HG02588 (cell line): ENCODE data around the gene PVR.
"Not testable (repeated sequence)": the region's sequence is repeated elsewhere in the genome, so short reads cannot be mapped to it uniquely, and the experiment has no call there.

Source experiments
- ATAC-seq: cut with Tn5 transposase; IDR thresholded peaks from one replicate; pipeline ENCODE4 v1.9.1; 2021; ENCODE audit warnings: mild to moderate bottlenecking, moderate library complexity; ENCODE audit not compliant: unreplicated experiment

The PVR gene

GRCh38 chr19:44618640-44619357 lies 24.9 kb upstream of the PVR start:
- ATAC-seq, result no peak

DNA sequence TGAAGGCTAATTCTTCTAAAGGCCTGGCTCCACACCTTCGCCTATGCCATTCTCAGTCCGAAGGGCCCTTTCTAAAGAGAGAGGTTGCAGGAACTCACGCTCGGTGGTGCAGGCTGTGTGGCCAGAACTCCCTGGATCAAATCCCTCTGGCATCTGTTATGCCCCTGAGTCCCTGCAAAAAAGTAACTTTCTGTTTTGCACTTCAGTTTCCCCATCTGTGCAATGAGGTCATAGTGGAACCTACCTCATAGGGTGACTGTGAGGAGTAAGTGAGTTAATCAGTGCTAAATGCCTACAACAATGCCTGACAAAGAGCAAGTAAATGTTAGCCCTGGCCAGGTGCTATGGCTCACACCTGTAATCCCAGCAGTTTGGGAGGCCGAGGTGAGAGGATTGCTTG lies 23.0 kb upstream of the PVR start:
- ATAC-seq, result no peak

GRCh38 chr19:44621367-44621766 lies 22.3 kb upstream of the PVR start:
- no peak for ATAC-seq

- ATAC-seq, result no peak
Observed at GRCh38 chr19:44623080-44623479, 20.6 kb upstream of the PVR start.

DNA sequence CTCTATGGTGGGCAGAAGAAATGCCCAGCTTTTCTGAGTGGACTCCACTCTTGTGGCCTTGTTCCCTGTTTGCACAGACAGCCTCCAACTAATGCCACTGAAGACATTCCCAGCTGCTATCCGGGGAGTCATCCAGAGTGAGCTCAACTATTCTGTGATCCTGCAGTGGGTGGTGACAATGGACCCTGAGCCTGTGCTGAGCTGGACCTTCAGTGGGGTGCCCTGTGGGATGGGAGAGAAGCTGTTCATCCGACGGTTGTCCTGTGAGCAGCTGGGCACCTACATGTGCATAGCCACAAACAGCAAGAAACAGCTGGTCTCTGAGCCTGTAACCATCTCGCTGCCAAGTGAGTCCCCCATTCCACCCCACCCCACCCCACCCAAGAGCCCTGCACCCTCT lies 20.1 kb upstream of the PVR start:
- ATAC-seq, result no peak

DNA sequence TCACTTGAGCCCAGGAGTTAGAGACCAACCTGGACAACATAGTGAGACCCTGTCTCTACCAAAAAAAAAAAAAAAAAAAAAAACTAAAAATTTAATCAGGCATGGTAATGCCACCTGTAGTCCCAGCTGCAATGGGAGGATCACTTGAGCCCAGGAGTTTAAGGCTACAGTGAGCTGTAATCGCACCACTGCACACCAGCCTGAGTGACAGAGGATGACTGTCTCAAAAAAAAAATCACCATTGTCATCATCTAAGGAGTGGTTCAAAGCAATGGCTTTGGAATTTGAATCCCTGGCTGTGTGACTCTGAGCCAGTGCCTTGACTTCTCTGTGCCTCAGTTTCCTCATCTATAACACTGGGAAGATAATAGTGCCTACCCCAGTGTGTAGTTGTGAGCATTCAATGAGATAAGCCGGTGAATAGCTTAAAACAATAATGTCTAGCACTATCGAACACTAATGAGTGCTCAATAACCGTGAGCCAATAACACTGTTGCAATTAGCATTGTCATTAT lies 18.8 kb upstream of the PVR start:
- no peak for ATAC-seq

GRCh38 chr19:44625637-44626036 lies 18.1 kb upstream of the PVR start:
- ATAC-seq, result not testable (repeated sequence)

- ATAC-seq, result no peak
Observed at GRCh38 chr19:44626048-44626624, 17.6 kb upstream of the PVR start.

DNA sequence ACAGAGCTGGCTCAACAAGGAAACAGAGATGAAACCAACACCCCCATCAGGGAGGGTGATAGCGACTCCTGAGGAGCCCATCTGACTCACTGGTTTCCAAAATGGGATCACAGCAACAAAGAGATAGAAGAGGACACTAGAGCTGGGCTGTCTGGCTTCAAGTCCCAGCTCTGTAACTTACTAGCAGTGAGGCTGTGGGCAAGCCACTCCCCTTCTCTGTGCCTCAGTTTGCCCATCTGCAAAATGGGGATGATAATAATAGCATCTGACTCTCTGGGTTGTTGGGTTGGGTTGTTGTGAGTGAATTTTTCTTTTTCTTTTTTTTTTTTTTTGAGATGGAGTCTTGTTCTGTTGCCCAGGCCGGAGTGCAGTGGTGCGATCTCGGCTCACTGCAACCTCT lies 16.1 kb upstream of the PVR start:
- no peak for ATAC-seq

DNA sequence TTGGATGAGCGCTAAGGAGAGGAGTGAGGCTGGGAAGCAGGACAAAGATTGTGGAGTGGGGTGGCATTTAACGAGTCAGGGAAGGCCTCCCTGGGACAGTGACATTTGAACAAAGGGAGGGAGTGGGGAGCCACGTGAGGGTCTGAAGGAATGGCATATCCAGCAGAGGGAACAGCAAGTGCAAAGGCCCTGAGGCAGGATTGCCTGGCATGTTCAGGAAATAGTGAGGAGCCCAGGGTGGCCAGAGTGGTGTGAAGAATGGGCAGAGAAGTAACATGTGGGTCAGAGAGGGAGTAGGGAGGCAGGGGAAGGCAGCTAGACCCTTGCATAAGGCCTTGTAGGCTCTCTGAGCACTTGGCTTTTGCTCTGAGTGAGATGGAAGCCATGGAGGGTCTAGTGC lies 14.9 kb upstream of the PVR start:
- no peak for ATAC-seq

GRCh38 chr19:44631611-44632010 lies 12.1 kb upstream of the PVR start:
- not testable (repeated sequence) for ATAC-seq

GRCh38 chr19:44634058-44634457 lies 9.7 kb upstream of the PVR start:
- ATAC-seq, result not testable (repeated sequence)

- no peak for ATAC-seq
Observed at GRCh38 chr19:44634785-44635184, 8.9 kb upstream of the PVR start.

DNA sequence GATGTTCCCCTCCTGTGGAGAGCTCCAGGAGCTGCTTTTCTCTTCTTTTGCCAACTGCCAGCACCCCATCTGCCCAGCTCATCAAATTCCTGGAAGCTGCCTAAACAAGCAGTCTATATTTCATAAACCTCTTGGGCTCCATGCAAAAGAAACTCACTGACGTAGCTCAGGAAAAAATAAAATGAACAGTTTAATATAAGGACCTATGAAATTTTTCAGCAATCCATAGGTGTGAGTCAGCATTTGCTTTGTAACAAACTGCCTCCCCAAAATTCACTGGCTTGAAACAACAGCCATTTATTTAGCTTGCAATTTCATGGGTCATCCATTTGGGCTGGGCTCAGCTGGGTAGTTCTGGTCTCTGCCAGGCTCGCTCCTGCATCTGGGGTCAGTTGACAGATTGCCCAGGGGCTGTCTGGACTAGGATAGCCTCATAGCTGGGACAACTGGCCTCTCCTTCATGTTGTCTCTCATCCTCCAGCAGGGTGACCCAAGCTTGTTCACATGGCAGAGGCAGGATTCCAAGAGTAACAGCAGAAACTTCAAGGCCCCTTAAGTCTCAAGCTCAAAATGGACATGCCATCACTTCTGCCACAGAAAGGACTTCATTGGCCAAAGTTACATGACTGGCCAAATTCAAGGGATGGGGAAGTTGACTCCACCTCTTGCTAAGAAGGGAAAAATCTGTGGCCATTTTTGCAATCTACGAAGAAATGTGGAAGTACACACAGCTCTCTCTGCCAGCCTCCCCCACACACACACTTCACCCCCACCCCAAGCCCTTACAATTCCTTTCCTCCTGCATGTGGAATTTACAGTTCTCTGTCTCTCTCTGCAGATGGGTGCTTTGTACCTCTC lies 7.9 kb upstream of the PVR start:
- no peak for ATAC-seq

DNA sequence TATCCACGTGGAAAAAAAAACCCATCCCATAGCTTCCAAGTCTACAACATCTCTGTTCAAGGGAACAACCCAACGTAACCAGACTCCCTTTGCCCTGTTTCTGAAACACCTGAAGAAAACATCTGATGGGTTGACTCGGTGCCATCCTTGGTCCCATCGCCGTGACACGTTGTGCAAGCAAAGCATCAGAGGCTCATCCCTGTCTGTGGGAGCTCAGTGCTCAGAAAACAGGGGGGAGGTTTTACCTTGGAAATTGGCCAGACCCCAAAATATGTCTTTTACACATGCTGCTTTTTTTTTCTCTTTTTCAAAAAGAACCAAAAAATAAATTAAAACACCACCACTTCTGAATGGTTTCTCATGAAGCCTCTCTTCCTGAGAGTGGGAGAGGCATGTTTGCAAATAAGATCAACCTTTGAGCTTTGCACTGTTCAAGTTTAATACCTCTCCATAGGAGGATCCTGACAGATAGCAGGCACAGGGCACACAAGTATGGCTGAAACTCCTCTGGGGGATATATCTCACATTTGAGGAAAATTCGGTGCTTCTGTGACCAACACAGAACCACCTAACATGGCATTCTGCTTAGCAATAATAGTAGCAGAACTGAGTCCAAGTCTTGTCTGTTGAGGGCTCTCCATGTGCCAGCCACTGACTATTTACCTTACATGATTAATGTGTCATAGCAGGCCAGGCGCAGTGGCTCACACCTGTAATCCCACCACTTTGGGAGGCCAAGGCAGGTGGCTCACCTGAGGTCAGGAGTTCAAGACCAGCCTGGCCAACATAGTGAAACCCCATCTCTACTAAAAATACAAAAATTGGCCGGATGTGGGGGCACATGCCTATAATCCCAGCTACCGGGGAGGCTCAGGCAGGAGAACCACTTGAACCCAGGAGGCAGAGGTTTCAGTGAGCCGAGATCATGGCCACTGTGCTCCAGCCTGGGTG lies 7.0 kb upstream of the PVR start:
- no peak for ATAC-seq

GRCh38 chr19:44637390-44637764 lies 6.3 kb upstream of the PVR start:
- ATAC-seq, result no peak

GRCh38 chr19:44640518-44640917 lies 3.2 kb upstream of the PVR start:
- ATAC-seq, result no peak

GRCh38 chr19:44641501-44642265 lies 2.0 kb upstream of the PVR start:
- no peak for ATAC-seq

DNA sequence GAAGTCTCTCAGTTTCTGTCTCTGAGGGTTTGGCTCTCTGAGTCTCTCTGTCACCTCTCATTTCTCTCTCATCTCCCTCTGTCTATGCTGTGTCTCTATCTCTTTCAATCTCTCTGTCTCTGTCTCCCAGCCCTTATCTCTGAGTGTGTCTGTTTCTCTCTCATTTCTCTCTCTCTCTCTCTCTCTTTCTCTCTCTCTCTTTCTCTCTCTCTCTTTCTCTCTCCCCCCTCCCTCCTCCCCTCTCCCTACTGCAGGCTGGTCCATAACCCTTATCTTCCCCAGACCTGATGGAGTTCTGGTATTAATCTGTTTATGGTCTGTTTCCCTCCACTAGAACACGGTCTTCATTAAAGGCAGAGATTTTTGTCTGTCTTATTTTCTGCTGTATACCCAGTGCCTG lies 1.3 kb upstream of the PVR start:
- ATAC-seq, result no peak
